Cardiac muscle cell (in vitro differentiated cells and primary cell): ENCODE results near the gene SNAPC3. TPM values are rescaled to one million over a fixed set of nuclear protein-coding genes. Genes with fewer than 3 reads are reported as not detected.

Experiments
- DNase-seq, 2 donors: peaks; one replicate each; pipeline versions ENCODE4 v3.0.0 to v3.0.0-alpha.2; 2010 to 2017; ENCODE audit warnings: low read depth in 1 of 2, low spot score in 1 of 2
- H3K27ac ChIP-seq: fragments of 200-600 bp; sonication (generic); 2 replicates; pipeline ENCODE4 v1.5.1; 2016
- H3K27me3 ChIP-seq: fragments of 200-600 bp; sonication (generic); 2 replicates; pipeline ENCODE4 v1.6.0; 2016; ENCODE audit warnings: control low read depth
- H3K36me3 ChIP-seq: fragments of 200-600 bp; sonication (generic); 2 replicates; pipeline ENCODE4 v1.5.1; 2016; ENCODE audit warnings: control low read depth
- H3K4me1 ChIP-seq: fragments of 200-600 bp; sonication (generic); 2 replicates; pipeline ENCODE4 v1.8.1; 2017; ENCODE audit warnings: low read depth, mild to moderate bottlenecking, mixed run types
- H3K4me3 ChIP-seq: fragments of 200-600 bp; sonication (generic); 2 replicates; pipeline ENCODE4 v1.5.1; 2016; ENCODE audit warnings: mild to moderate bottlenecking
- H3K9me3 ChIP-seq: fragments of 200-600 bp; sonication (generic); 2 replicates; pipeline ENCODE4 v1.5.1; 2017; ENCODE audit warnings: low read depth, mild to moderate bottlenecking, control low read depth
- CTCF ChIP-seq: IDR thresholded peaks from 2 replicates; pipeline ENCODE4 v1.5.1; 2012; ENCODE audit warnings: low read depth, mild to moderate bottlenecking, low read length
- polyA plus RNA-seq: library from polyadenylated mRNA; unstranded; fragments of >200 nt; fragmentation: Nextera tagmentation; extraction: Ambion mirVana; gene quantifications from 2 replicates; pipeline ENCODE4 v1.2.1, GENCODE V29; 2016
- total RNA-seq: library from RNA; depleted of rRNA; stranded (reverse); fragments of >200 nt; gene quantifications from 2 replicates; pipeline ENCODE4 v1.2.3, GENCODE V29; 2016

The SNAPC3 gene
- total and polyA plus RNA-seq, 2 experiments from 2014 or later = 46.2 to 147 TPM

GRCh38 chr9:15400281-15400941 is 22.3 kb upstream of the SNAPC3 start:
- no peaks in the 10 kb centered on the region for H3K4me1 ChIP-seq
- no peak overlapping the region for H3K4me3 ChIP-seq
- no peaks in the 10 kb centered on the region for H3K27me3 ChIP-seq
- H3K27ac ChIP-seq = no peak overlapping the region
- TF ChIP-seq CTCF = no peak
- peak in 1 of 2 donors; percentile 54 for DNase-seq
- H3K9me3 ChIP-seq = no peaks in the 10 kb centered on the region
- no peaks in the 10 kb centered on the region for H3K36me3 ChIP-seq

GRCh38 chr9:15401266-15401665 is 21.4 kb upstream of the SNAPC3 start:
- no peak for TF ChIP-seq CTCF
- Histone ChIP-seq H3K27me3 (no peaks in the 10 kb centered on the region), H3K27ac (no peak overlapping the region), H3K4me1 (no peaks in the 10 kb centered on the region), H3K4me3 (no peak overlapping the region), H3K36me3 (no peaks in the 10 kb centered on the region), H3K9me3 (no peaks in the 10 kb centered on the region)
- no peak for DNase-seq

- no peak for TF ChIP-seq CTCF
- peak in 1 of 2 donors; percentile 55 for DNase-seq
- Histone ChIP-seq H3K4me3 (no peak overlapping the region), H3K9me3 (no peaks in the 10 kb centered on the region), H3K36me3 (no peaks in the 10 kb centered on the region), H3K27ac (no peak overlapping the region), H3K4me1 (no peaks in the 10 kb centered on the region), H3K27me3 (no peaks in the 10 kb centered on the region)
Observed at GRCh38 chr9:15403155-15403554, 19.5 kb upstream of the SNAPC3 start.

- no peak overlapping the region for H3K4me3 ChIP-seq
- H3K27me3 ChIP-seq = no peaks in the 10 kb centered on the region
- no peak for TF ChIP-seq CTCF
- no peaks in the 10 kb centered on the region for H3K36me3 ChIP-seq
- no peak for DNase-seq
- no peak overlapping the region for H3K27ac ChIP-seq
- no peaks in the 10 kb centered on the region for H3K4me1 ChIP-seq
- H3K9me3 ChIP-seq = no peaks in the 10 kb centered on the region
Observed at GRCh38 chr9:15404171-15404570, 18.5 kb upstream of the SNAPC3 start.

- Histone ChIP-seq H3K27me3 (no peaks in the 10 kb centered on the region), H3K36me3 (no peaks in the 10 kb centered on the region)
Observed at GRCh38 chr9:15416880-15417279, 5.8 kb upstream of the SNAPC3 start.

More at GRCh38 chr9:15416880-15417279, 5.8 kb upstream of the SNAPC3 start:
- no peaks in the 10 kb centered on the region for H3K4me1 ChIP-seq
- peak; percentile 21 to 69 for DNase-seq
- H3K27ac ChIP-seq = no peak overlapping the region
- peak; percentile 48 for TF ChIP-seq CTCF
- no peak overlapping the region for H3K4me3 ChIP-seq
- H3K9me3 ChIP-seq = no peaks in the 10 kb centered on the region
